H1 (cell line): ENCODE results near the gene FHL2. TPM values are rescaled to one million over a fixed set of nuclear protein-coding genes. Genes with fewer than 3 reads are reported as not detected.

Experiments used
- CTCF ChIA-PET: fragments of 300-600 bp; sonication (Branson Sonifier 250); formaldehyde crosslinking; loops from one replicate; lab custom pipeline; 2021; ENCODE audit not compliant: partially characterized antibody; lab: Charles Lee
- POLR2A ChIA-PET: fragments of 300-600 bp; sonication (Branson Sonifier 250); formaldehyde crosslinking; loops from one replicate; lab custom pipeline; 2021; ENCODE audit warnings: inconsistent platforms; ENCODE audit not compliant: partially characterized antibody; lab: Charles Lee
- DNase-seq, 2 experiments: peaks; one replicate each; pipeline versions ENCODE4 v3.0.0 to v3.0.0-alpha.2; 2010 to 2022; ENCODE audit warnings: low spot score in 2 of 2, low read depth in 1 of 2, mixed read lengths in 1 of 2
- FAIRE-seq: peaks from 2 replicates; lab custom pipeline; 2011; peaks lifted over from hg19 to GRCh38; lab: Jason Lieb, UNC
- H2AFZ ChIP-seq: 2 replicates; pipeline ENCODE4 v1.8.1; 2012; ENCODE audit warnings: low read length, inconsistent platforms
- H2AK5ac ChIP-seq: 2 replicates; pipeline ENCODE4 v1.6.1; 2013; ENCODE audit warnings: low read depth, low read length
- H2BK120ac ChIP-seq: replicated peaks from 2 replicates; pipeline ENCODE3; 2013; ENCODE audit warnings: low read depth, low read length, inconsistent platforms
- H2BK12ac ChIP-seq: 2 replicates; pipeline ENCODE4 v1.6.1; 2013; ENCODE audit warnings: low read depth, low read length
- H2BK15ac ChIP-seq: 2 replicates; pipeline ENCODE4 v1.6.1; 2013; ENCODE audit warnings: low read length
- H2BK20ac ChIP-seq: 2 replicates; pipeline ENCODE4 v1.6.1; 2013; ENCODE audit warnings: low read length
- H2BK5ac ChIP-seq: 2 replicates; pipeline ENCODE4 v1.6.1; 2013; ENCODE audit warnings: low read depth, low read length
- H3K14ac ChIP-seq: 2 replicates; pipeline ENCODE4 v1.6.1; 2013; ENCODE audit warnings: inconsistent platforms; ENCODE audit not compliant: insufficient read length
- H3K18ac ChIP-seq: 2 replicates; pipeline ENCODE4 v1.6.1; 2013; ENCODE audit warnings: low read length; ENCODE audit errors: extremely low read depth
- H3K23ac ChIP-seq: 2 replicates; pipeline ENCODE4 v1.6.1; 2013; ENCODE audit warnings: inconsistent platforms; ENCODE audit not compliant: insufficient read length
- H3K23me2 ChIP-seq: 2 replicates; pipeline ENCODE4 v1.6.1; 2013; ENCODE audit warnings: low read depth, low read length
- H3K27ac ChIP-seq: 2 replicates; pipeline ENCODE4 v1.6.1; 2011; ENCODE audit warnings: low read depth, low read length, inconsistent platforms
- H3K27me3 ChIP-seq, 4 experiments: replicated peaks in 1 of 4; 1 replicate in 1 of 4; 2 replicates in 3 of 4; pipeline versions ENCODE4 v1.6.1 to v1.8.1; 2011 to 2013; ENCODE audit warnings: low read length in 3 of 4, mild to moderate bottlenecking in 3 of 4, inconsistent platforms in 2 of 4, mixed read lengths in 2 of 4, moderate library complexity in 1 of 4; ENCODE audit not compliant: control insufficient read depth in 3 of 4, insufficient read depth in 3 of 4; ENCODE audit errors: extremely low read depth in 1 of 4
- H3K36me3 ChIP-seq, 4 experiments: 2 replicates each; pipeline versions ENCODE4 v1.6.1 to v1.8.1; 2011 to 2013; ENCODE audit warnings: mild to moderate bottlenecking in 4 of 4, low read length in 3 of 4, moderate library complexity in 2 of 4, control low read depth in 1 of 4, inconsistent platforms in 1 of 4; ENCODE audit not compliant: insufficient read depth in 4 of 4, control insufficient read depth in 2 of 4
- H3K4ac ChIP-seq: replicated peaks from 2 replicates; pipeline ENCODE3; 2013; ENCODE audit warnings: low read length, low read depth, mixed read lengths, inconsistent platforms; ENCODE audit not compliant: insufficient read length
- H3K4me1 ChIP-seq, 4 experiments: replicated peaks in 1 of 4; 1 replicate in 1 of 4; 2 replicates in 3 of 4; pipeline versions ENCODE4 v1.6.1 to v1.8.1; 2011 to 2013; ENCODE audit warnings: low read length in 3 of 4, inconsistent platforms in 2 of 4, mixed read lengths in 1 of 4; ENCODE audit not compliant: insufficient read depth in 4 of 4, control insufficient read depth in 3 of 4
- H3K4me2 ChIP-seq, 2 experiments: 2 replicates each; pipeline versions ENCODE4 v1.6.1 to v1.8.1; 2011 to 2013; ENCODE audit warnings: low read depth in 2 of 2, low read length in 2 of 2, control low read depth in 1 of 2, inconsistent platforms in 1 of 2, mild to moderate bottlenecking in 1 of 2; ENCODE audit not compliant: insufficient read depth in 1 of 2
- H3K4me3 ChIP-seq, 4 experiments: fragments of 200-600, 300-600 bp in 1 of 4; sonication (generic), shearing (Covaris generic), sonication (Bioruptor Twin) in 1 of 4; 2 replicates each; pipeline versions ENCODE4 v1.5.1 to v1.8.1; 2011 to 2016; ENCODE audit warnings: low read length in 4 of 4, low read depth in 3 of 4, control low read depth in 2 of 4, inconsistent platforms in 2 of 4, mild to moderate bottlenecking in 2 of 4, mixed read lengths in 1 of 4, moderate library complexity in 1 of 4; ENCODE audit not compliant: insufficient read depth in 2 of 4; ENCODE audit errors: extremely low read depth in 1 of 4
- H3K56ac ChIP-seq: replicated peaks from 2 replicates; pipeline ENCODE3; 2013; ENCODE audit warnings: low read depth, mild to moderate bottlenecking, mixed read lengths, low read length, inconsistent platforms; ENCODE audit not compliant: insufficient read length
- H3K79me1 ChIP-seq: 2 replicates; pipeline ENCODE4 v1.6.1; 2013; ENCODE audit warnings: low read depth, low read length, control low read depth
- H3K79me2 ChIP-seq, 2 experiments: 2 replicates each; pipeline versions ENCODE4 v1.6.1 to v1.8.1; 2012 to 2013; ENCODE audit warnings: low read length in 2 of 2, mild to moderate bottlenecking in 2 of 2, inconsistent platforms in 1 of 2; ENCODE audit not compliant: insufficient read depth in 2 of 2, control insufficient read depth in 1 of 2
- H3K9ac ChIP-seq, 4 experiments: replicated peaks in 1 of 4; 1 replicate in 1 of 4; 2 replicates in 3 of 4; pipeline versions ENCODE4 v1.6.1 to v1.8.1; 2011 to 2013; ENCODE audit warnings: low read depth in 3 of 4, low read length in 3 of 4, control low read depth in 2 of 4, mild to moderate bottlenecking in 2 of 4, moderate library complexity in 2 of 4, inconsistent platforms in 1 of 4; ENCODE audit errors: extremely low read depth in 1 of 4
- H3K9me3 ChIP-seq, 2 experiments: 2 replicates each; pipeline versions ENCODE4 v1.6.1 to v1.8.1; 2012 to 2013; ENCODE audit warnings: mild to moderate bottlenecking in 2 of 2, moderate library complexity in 2 of 2, control low read depth in 1 of 2, inconsistent platforms in 1 of 2, low read depth in 1 of 2, low read length in 1 of 2, mixed read lengths in 1 of 2; ENCODE audit not compliant: insufficient read depth in 2 of 2
- H4K20me1 ChIP-seq, 2 experiments: replicated peaks in 1 of 2; 2 replicates each; pipeline versions ENCODE3 to v1.8.1; 2011 to 2013; ENCODE audit warnings: inconsistent platforms in 2 of 2, low read length in 2 of 2, mild to moderate bottlenecking in 1 of 2; ENCODE audit not compliant: insufficient read depth in 2 of 2, control insufficient read depth in 1 of 2
- H4K5ac ChIP-seq: 2 replicates; pipeline ENCODE4 v1.6.1; 2013; ENCODE audit warnings: low read length, low read depth, mixed read lengths, inconsistent platforms; ENCODE audit not compliant: insufficient read length
- H4K8ac ChIP-seq: 2 replicates; pipeline ENCODE4 v1.8.0; 2013; ENCODE audit warnings: mild to moderate bottlenecking, moderate library complexity, low read length, inconsistent platforms; ENCODE audit not compliant: insufficient read depth; ENCODE audit errors: extremely low read depth
- H4K91ac ChIP-seq: replicated peaks from 2 replicates; pipeline ENCODE3; 2013; ENCODE audit warnings: low read length, mixed read lengths, inconsistent platforms; ENCODE audit not compliant: insufficient read length
- CTCF ChIP-seq, 3 experiments: IDR thresholded peaks; 1 replicate in 2 of 3; 2 replicates in 1 of 3; pipeline versions ENCODE4 v1.5.1 to v1.6.1; 2011; ENCODE audit warnings: low read length in 3 of 3, mild to moderate bottlenecking in 3 of 3, inconsistent platforms in 2 of 3, low read depth in 1 of 3, moderate library complexity in 1 of 3; ENCODE audit not compliant: insufficient read depth in 1 of 3; ENCODE audit errors: control extremely low read depth in 1 of 3
- EGR1 ChIP-seq: IDR thresholded peaks from 2 replicates; pipeline ENCODE4 v1.6.1; 2011; ENCODE audit warnings: low read depth, low read length, borderline replicate concordance
- HDAC2 ChIP-seq, 2 experiments: fragments of 300-600 bp in 1 of 2; sonication (generic) in 1 of 2; IDR thresholded peaks; 2 replicates each; pipeline ENCODE4 v1.6.1; 2011 to 2012; ENCODE audit warnings: low read depth in 2 of 2, low read length in 2 of 2, mild to moderate bottlenecking in 2 of 2, moderate library complexity in 2 of 2, borderline replicate concordance in 1 of 2, inconsistent platforms in 1 of 2
- POLR2AphosphoS5 ChIP-seq: IDR thresholded peaks from 2 replicates; pipeline ENCODE4 v1.6.1; 2011; ENCODE audit warnings: low read depth, low read length
- SP4 ChIP-seq: IDR thresholded peaks from 2 replicates; pipeline ENCODE4 v1.6.1; 2012; ENCODE audit warnings: low read length, inconsistent platforms
- WGBS, 2 experiments: shearing (Covaris generic) in 1 of 2; methylation state at CpG; one replicate each; pipeline versions ENCODE4 v1.1.6 to v1.1.7; 2013 to 2015; ENCODE audit warnings: low lambda C conversion rate in 2 of 2, mixed read lengths in 2 of 2, inconsistent platforms in 1 of 2, low coverage in 1 of 2, missing lambda C conversion rate in 1 of 2; ENCODE audit not compliant: insufficient replicate concordance in 2 of 2, insufficient coverage in 1 of 2, insufficient read length in 1 of 2; ENCODE audit errors: extremely low coverage in 1 of 2, missing lambda C conversion rate in 1 of 2; 5-methylcytosine and 5-hydroxymethylcytosine counted together
- polyA plus RNA-seq, 7 experiments: library from polyadenylated mRNA; depleted of rRNA in 3 of 7; stranded (reverse) in 5 of 7; unstranded in 2 of 7; fragments of >200 nt in 5 of 7; fragments of 200-250 nt in 2 of 7; gene quantifications; 1 replicate in 5 of 7; 2 replicates in 1 of 7; 4 replicates in 1 of 7; pipeline versions ENCODE4 v1.2.1 to v1.2.3, GENCODE V29; 2011 to 2013; ENCODE audit warnings: missing spikeins in 2 of 7, mixed read lengths in 2 of 7
- total RNA-seq: library from RNA; stranded (reverse); fragmentation: NEBNext Ultra II Directional; extraction: Animal tissue kit (Norgen Biotek cat#: 25700); gene quantifications from 2 replicates; pipeline ENCODE4 v1.2.1, GENCODE V29; 2021

FHL2 gene
- total and polyA plus RNA-seq, 2 of the 8 experiments (the other 6 are each of a cell fraction or from before 2014, with no cell fraction given), result 33.2 to 64.3 TPM

GRCh38 chr2:105391763-105392662 is 6.8 kb downstream of the FHL2 start:
- Histone ChIP-seq H3K79me2 (peaks cover 0 to 70% of the 10 kb centered on the region in 2 experiments; a peak in 2 of 4 replicates), H2AFZ (no peak overlapping the region), H2AK5ac (no peak overlapping the region), H3K23ac (no peak overlapping the region), H3K4ac (no peak overlapping the region), H2BK20ac (no peak overlapping the region), H2BK120ac (no peak overlapping the region), H3K23me2 (no peaks in the 10 kb centered on the region), H3K4me3 (no peak overlapping the region), H3K18ac (no peak overlapping the region), H4K20me1 (peaks cover 0 to 1% of the 10 kb centered on the region in 2 experiments), H3K36me3 (peaks cover 0 to 5% (median 0%) of the 10 kb centered on the region in 4 experiments; a peak in 3 of 8 replicates), H3K4me2 (no peak overlapping the region), H2BK15ac (no peak overlapping the region), H3K4me1 (no peaks in the 10 kb centered on the region; a peak in 1 of 7 replicates), H4K5ac (no peak overlapping the region), H2BK5ac (no peak overlapping the region), H4K91ac (no peak overlapping the region), H4K8ac (no peak overlapping the region), H2BK12ac (no peak overlapping the region), H3K9ac (no peak overlapping the region), H3K27ac (no peak overlapping the region), H3K14ac (no peak overlapping the region), H3K27me3 (no peaks in the 10 kb centered on the region), H3K79me1 (peaks cover 11% of the 10 kb centered on the region), H3K9me3 (no peaks in the 10 kb centered on the region), H3K56ac (no peak overlapping the region)
- TF ChIP-seq SP4, result no peak
- no peak for TF ChIP-seq EGR1
- no peak for TF ChIP-seq HDAC2 (IDR thresholded peaks at IDR 0.05; ENCODE audit: borderline replicate concordance in 1 of 2, low read depth in 2 of 2, low read length in 2 of 2)
- TF ChIP-seq CTCF (IDR thresholded peaks at IDR 0.05; ENCODE audit: control extremely low read depth in 1 of 3, insufficient read depth in 1 of 3, low read depth in 1 of 3, low read length in 3 of 3), result no peak
- TF ChIP-seq POLR2AphosphoS5, result no peak
- POLR2A ChIA-PET, result interaction anchor here (0.6 to 2.5 kb wide), 3 partner anchors 12 to 952 kb away, joined by 3 to 6 read pairs (median 3); no protein-coding TSS in a partner anchor
- DNase-seq, result no peak
- no peak for FAIRE-seq
- 90% methylated on average over 9 of the region's 9 CpGs; no CpG with 5 or more reads in 1 of the 2 experiments for WGBS, 2 experiments
- CTCF ChIA-PET, result interaction anchor here (0.6 to 5.6 kb wide), 5 partner anchors 8 to 153 kb away, joined by 3 to 27 read pairs (median 4); no protein-coding TSS in a partner anchor
